ENCODE measurements around the gene CBFA2T3.

The CBFA2T3 gene

DNA sequence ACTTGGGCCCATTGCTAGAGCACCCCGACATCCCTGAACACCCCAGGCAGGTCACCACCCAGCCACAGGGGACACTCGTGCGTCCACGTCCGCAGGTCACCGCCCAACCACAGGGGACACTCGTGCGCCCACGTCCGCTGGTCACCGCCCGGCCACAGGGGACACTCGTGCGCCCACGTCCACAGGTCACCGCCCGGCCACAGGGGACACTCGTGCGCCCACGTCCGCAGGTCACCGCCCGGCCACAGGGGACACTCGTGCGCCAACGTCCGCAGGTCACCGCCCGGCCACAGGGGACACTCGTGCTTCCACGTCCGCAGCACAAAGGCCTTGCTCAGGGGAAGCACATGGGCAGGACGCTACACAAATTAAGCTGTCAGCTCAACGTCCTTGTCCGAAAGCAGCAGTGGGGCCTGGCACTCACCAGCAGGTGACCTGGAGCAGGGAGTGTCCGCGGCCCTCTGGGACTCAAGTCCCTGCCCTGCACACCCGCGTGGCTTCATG, 137.9 kb downstream of the CBFA2T3 start:
- no peak for DNase-seq (ENCODE audit: low read depth)

DNA sequence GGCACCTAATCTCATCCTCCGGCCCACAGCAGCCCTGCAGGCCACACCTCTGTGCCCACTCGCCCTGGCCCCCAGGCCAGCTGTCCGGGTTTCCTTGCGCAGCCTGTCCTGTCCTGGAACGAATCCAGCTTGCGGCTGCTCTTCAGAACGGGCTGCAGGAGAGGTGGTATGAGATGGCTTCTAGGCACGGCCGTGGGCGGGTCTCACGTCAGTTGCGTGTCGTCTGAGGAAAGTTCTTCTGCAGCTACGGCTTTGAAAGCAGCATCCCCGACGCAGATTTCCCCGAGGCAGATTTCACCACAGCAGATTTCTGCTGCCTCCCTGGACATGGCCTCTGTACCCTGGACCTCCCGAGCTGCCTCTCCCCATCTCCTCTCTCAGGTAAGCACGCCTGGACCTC, 138.4 kb downstream of the CBFA2T3 start:
- DNase-seq (ENCODE audit: low read depth) = no peak

DNA sequence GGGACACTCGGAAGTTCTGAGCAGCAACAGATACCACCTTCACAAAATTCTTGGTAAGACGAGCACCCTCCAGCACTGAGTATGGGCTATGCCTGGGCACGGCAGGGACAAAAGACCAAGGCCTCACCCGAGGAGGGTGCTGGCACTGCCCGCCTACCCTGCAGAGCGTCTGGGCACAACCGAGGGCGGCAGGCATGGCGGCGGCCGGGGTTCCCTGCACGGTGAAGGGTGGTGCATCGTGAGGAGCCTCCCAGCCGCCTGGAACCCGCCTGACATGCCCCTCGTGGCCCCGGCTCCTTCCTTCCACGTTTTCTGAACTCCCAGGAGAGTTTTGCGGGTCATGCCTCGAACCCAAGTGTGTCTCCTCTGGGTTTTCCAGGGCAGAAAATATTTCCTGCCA, 139.2 kb downstream of the CBFA2T3 start:
- DNase-seq (ENCODE audit: low read depth) = no peak

DNA sequence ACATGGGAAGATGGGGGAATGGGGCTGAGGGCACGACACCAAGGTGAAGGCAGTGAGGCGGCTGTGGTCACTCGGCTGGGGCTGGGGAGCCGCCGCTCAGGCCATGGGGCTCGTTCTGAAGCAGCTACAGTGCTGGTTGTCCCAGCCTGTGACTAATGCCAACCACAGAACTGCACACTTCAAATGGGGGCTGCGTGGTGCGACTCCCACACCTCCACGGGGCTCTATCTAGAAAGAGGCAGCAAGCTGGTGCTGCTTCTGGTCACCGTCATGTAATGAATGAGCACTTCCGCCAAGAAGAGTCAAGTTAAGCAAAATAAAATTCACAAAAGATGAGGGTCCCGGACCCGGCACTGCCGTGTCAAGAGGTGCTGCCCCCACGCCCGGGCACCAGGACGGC, 140.2 kb downstream of the CBFA2T3 start:
- DNase-seq (ENCODE audit: low read depth) = no peak

DNA sequence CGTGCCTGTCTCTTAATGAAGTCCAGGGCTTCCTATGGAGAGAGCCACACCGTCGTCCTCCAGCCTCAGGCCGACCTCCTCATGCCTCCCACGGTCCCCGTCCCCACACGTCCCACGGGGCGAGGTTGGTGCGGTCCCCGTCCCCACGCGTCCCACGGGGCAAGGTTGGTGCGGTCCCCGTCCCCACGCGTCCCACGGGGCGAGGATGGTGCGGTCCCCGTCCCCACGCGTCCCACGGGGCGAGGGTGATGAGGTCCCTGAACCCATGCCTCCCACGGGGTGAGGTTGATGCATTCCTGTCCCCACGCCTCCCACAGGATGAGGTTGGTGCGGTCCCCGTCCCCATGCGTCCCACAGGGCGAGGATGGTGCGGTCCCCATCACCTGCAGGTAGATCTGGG, 141.2 kb downstream of the CBFA2T3 start:
- no peak for DNase-seq (ENCODE audit: low read depth)

DNA sequence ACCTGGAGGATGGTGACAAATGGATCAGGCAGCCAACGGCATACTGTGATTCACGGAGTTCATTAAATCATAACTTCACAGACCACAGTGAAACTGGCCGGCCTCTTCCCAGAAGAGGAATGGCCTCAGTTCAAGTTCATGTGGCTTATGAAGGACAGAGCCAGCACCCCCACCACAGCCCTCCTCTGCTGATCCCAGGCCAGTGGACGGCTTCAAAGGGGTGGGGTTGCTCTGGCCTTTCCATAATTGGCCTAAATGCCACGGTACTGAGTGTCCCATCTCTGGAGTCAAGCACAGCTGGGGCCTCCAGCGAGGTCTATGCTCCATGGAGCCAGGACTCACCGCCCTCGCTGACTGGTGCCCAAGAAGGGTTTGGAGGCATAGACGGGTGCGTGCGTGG, 141.6 kb downstream of the CBFA2T3 start:
- no peak for DNase-seq (ENCODE audit: low read depth)

DNA sequence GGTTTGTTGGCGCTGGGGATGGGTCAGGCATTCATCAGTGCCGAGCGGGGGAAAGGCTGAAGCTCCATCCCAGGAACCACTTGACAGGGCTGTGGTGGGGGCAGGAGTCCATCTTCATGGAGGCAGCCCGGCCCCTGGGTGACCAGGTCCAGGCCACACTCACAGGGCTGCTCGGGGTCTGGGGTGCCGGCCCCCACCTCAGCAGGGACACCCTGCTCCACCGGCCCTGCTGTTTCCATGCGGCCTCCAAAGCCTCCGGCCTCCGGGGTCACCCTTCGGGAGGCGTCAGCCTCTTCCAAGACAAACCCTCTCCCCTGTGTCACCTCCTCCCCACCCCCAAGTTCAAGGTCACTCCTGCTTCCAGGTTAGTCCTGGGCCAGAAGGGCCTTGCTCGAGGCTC, 142.3 kb downstream of the CBFA2T3 start:
- no peak for DNase-seq (ENCODE audit: low read depth)

DNA sequence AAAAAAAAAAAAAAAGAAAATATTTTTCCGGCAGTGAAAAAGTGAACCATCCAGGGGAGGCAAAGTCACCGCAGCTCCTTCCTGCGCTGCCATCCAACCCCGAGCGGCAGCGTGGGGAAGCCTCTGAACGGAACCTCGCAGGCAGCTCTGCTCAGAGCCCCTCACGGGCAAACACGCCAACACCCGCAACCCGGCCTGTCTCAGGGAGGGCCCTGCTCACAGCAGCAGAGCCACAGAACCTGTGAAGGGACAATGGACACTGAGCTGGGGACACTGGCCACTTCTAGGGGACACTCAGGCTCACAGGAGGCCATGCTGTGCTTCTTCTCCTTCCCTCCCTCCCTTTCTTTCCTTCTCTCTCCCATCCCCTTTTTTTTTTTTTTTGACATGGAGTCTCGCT, 143.9 kb downstream of the CBFA2T3 start:
- DNase-seq (ENCODE audit: low read depth) = no peak

DNA sequence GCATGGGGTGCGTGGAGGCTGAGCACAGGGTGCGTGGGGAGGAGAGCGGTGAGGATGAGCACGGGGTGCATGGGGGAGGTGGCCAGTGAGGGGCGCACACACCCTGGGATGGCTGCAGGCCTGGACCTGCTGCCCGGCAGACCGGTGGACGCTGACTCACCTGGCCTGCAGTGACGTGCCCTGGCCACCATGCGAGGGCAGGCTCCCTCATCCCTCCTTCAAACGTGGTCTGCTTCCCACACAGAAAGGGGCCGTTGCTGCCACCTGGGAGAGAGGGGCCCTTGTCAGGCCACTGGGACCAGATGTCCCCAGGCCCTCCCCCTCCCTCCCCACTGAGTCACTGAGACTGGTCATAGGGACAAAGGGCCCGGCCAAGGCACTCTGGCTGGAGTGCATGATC, 145.2 kb downstream of the CBFA2T3 start:
- DNase-seq (ENCODE audit: low read depth) = no peak

DNA sequence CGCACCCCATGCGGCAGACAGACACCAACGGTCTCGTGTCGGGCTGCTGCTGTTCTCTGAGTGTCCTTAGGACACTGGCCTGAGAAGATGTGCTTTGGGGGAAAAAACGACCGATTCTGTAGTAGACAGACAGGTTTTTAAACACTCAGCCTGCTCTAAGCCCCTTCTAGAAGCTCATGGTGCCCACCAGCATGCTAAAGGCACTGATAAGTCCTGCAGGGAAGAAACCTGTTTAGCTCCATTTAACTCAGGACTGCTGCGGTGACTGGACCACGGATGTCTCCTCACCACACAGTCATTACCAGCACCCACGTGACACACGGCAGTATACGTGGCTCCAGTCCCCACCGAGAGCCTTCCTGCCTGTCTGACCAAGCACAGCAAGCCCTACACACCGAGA, 146.2 kb downstream of the CBFA2T3 start:
- DNase-seq (ENCODE audit: low read depth) = no peak

DNA sequence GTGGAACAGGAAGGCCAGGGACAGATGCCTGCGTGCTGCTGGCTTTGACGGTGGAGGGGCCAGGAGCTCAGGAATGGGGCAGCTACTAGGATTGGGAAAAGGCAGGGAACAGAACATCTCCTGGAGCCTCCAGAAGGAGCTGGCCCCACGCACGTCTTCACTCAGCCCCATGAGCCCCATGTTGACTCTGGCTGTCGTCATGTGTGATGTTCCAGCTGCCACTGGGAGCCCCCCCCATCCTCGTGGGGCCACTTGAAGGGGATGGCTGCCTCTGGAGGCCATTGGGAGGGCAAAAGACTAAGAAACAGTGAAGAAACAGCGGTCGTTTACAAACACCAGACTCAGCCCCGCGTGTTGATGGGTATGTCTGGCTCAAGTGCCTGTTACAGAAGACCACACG, 146.7 kb downstream of the CBFA2T3 start:
- DNase-seq (ENCODE audit: low read depth) = no peak

DNA sequence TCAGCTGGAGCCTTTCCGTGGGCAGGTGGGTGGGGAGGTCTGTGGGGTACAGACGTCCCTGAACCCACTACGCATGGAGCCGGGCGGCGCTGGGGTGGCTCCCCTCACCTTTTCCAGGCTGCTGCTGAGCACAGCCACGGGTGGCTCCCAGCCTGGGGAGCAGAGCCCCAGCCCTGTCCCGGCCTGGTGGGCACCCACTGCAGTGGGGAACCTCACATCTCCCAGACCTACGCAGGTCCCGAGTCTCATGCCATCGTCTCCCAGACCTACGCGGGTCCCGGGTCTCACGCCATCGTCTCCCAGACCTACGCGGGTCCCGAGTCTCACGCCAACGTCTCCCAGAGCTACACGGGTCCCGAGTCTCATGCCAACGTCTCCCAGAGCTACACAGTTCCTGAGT, 148.3 kb downstream of the CBFA2T3 start:
- no peak for DNase-seq (ENCODE audit: low read depth)

DNA sequence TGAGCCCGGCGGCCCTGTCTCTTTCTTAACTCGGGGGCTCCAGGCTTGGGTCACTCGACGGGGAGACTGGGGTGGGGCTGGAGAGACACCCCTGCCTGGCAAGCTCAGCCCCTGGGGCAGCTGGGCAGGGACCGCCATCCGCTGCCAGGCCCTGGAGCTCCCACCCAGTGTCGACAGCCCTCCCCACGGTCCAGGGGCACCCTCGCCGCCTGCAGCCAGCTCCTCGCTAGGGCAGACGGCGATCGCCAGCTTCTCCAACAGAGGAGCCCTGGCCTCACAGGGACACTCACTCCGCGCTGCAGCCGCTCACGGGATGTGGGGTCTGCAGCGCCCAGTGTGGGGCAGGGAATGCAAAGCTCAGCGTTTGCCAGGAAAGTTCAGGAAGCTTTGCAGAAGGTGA, 149.3 kb downstream of the CBFA2T3 start:
- DNase-seq (ENCODE audit: low read depth) = no peak

DNA sequence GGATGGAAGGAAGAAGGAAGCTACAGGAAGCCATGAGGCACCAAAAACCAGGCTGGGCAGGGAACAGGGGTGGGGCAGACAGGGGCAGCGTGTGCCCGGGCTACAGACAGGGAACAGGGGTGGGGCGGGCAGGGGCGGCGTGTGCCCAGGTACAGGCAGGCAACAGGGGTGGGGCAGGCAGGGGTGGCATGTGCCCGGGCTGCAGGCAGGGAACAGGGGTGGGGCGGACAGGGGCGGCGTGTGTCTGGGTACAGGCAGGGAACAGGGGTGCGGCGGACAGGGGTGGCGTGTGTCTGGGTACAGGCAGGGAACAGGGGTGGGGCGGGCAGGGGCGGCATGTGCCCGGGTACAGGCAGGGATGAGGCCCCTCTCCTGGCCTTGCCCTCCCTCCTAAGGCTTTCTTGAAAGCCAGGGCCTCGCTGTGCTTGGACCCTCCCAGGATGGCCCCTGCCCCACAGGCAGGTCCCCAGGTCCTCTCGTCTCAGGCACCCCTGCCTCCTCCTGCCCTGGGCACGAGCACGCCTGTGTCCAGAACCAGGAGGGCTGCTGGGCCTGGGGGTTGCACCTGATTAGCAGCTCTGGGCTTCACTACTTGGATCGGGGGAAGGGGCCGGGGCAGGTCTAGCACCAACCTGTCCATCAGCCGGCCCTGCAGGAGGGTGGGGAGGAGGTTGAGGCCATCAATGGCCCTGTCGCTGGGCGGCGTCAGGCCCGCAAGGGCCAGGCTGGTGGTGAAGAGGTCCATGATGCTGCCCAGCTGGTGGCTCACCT, 150.8 kb downstream of the CBFA2T3 start:
- DNase-seq (ENCODE audit: low read depth) = no peak

DNA sequence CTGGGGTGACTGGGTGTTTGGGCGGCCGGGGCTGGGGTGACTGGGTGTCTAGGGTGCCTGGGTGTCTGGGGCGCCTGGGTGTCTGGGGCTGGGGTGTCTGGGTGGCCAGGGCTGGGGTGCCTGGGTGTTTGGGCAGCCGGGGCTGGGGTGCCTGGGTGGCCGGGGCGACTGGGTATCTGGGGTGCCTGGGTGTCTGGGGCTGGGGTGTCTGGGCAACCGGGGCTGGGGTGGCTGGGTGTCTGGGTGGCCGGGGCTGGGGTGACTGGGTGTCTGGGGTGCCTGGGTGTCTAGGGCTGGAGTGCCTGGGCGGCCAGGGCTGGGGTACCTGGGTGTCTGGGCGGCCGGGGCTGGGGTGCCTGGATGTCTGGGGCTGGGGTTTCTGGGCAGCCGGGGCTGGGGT, 151.9 kb downstream of the CBFA2T3 start:
- DNase-seq (ENCODE audit: low read depth) = no peak

All from iris pigment epithelial cell (primary cell).